Esophagus (tissue), 2 donors: ENCODE data around the gene SLC22A7. TPM values are rescaled to one million over a fixed set of nuclear protein-coding genes. Genes with fewer than 3 reads are reported as not detected.

Experiments
- H3K27ac ChIP-seq, 2 donors: one replicate each; pipeline ENCODE4 v1.5.1; 2013; ENCODE audit warnings: low read depth in 2 of 2, mild to moderate bottlenecking in 2 of 2, inconsistent platforms in 1 of 2, low read length in 1 of 2, moderate library complexity in 1 of 2
- H3K27me3 ChIP-seq, 2 donors: one replicate each; pipeline ENCODE4 v1.6.1; 2013; ENCODE audit warnings: low read length in 2 of 2, control low read depth in 1 of 2, mild to moderate bottlenecking in 1 of 2; ENCODE audit not compliant: insufficient read depth in 2 of 2, control insufficient read depth in 1 of 2
- H3K36me3 ChIP-seq, 2 donors: one replicate each; pipeline ENCODE4 v1.6.1; 2013; ENCODE audit warnings: low read length in 1 of 2; ENCODE audit not compliant: control insufficient read depth in 2 of 2, insufficient read depth in 2 of 2
- H3K4me1 ChIP-seq, 2 donors: one replicate each; pipeline ENCODE4 v1.6.1; 2013; ENCODE audit warnings: low read length in 1 of 2; ENCODE audit not compliant: control insufficient read depth in 2 of 2, insufficient read depth in 2 of 2
- H3K4me3 ChIP-seq, 2 donors: one replicate each; pipeline ENCODE4 v1.5.1; 2013; ENCODE audit warnings: low read length in 2 of 2, mild to moderate bottlenecking in 2 of 2, low read depth in 1 of 2, moderate library complexity in 1 of 2
- H3K9me3 ChIP-seq, 2 donors: one replicate each; pipeline ENCODE4 v1.6.1; 2013; ENCODE audit warnings: mild to moderate bottlenecking in 2 of 2, low read depth in 1 of 2, low read length in 1 of 2, moderate library complexity in 1 of 2; ENCODE audit not compliant: control insufficient read depth in 2 of 2, insufficient read depth in 1 of 2
- WGBS, 2 donors: extraction: QIAGEN DNeasy Blood & Tissue Kit; methylation state at CpG; one replicate each; pipeline ENCODE4 v1.1.7; 2013; 5-methylcytosine and 5-hydroxymethylcytosine counted together
- polyA plus RNA-seq, 2 donors: library from polyadenylated mRNA; stranded (reverse); fragments of 200-250 nt; gene quantifications; one replicate each; pipeline ENCODE4 v1.2.3, GENCODE V29; 2013
- donor health status: healthy with polysubstance abuse.
- donor health status: Bipolar disorder and iron deficiency.

SLC22A7 gene
- polyA plus RNA-seq, 2 donors: not detected

GRCh38 chr6:43287717-43288679 lies 10.1 kb upstream of the SLC22A7 start:
- H3K4me1 ChIP-seq: peaks cover 0 to 3% of the 10 kb centered on the region in 2 donors
- WGBS, 2 donors: 67 to 73% methylated on average over 6 to 7 of the region's 7 CpGs
- no peaks in the 10 kb centered on the region for H3K27me3 ChIP-seq
- H3K9me3 ChIP-seq: no peaks in the 10 kb centered on the region
- H3K4me3 ChIP-seq: no peak overlapping the region
- no peak overlapping the region for H3K27ac ChIP-seq
- H3K36me3 ChIP-seq: no peaks in the 10 kb centered on the region

- H3K9me3 ChIP-seq: peaks cover 0 to 3% of the 10 kb centered on the region in 2 donors
- H3K36me3 ChIP-seq: no peaks in the 10 kb centered on the region
- H3K27me3 ChIP-seq: no peaks in the 10 kb centered on the region
- 79 to 91% methylated on average over 3 of the region's 3 CpGs for WGBS, 2 donors
- H3K4me3 ChIP-seq: no peak overlapping the region
- H3K27ac ChIP-seq: no peak overlapping the region
- no peaks in the 10 kb centered on the region for H3K4me1 ChIP-seq
Measured at GRCh38 chr6:43290339-43290904, 7.6 kb upstream of the SLC22A7 start.

- 72 to 77% methylated on average over 6 of the region's 6 CpGs for WGBS, 2 donors
- H3K4me3 ChIP-seq: no peak overlapping the region
- H3K36me3 ChIP-seq: no peaks in the 10 kb centered on the region
- peaks cover 0 to 3% of the 10 kb centered on the region in 2 donors for H3K9me3 ChIP-seq
- no peaks in the 10 kb centered on the region for H3K27me3 ChIP-seq
- H3K4me1 ChIP-seq: no peaks in the 10 kb centered on the region
- H3K27ac ChIP-seq: no peak overlapping the region
Measured at GRCh38 chr6:43290905-43291355, 7.1 kb upstream of the SLC22A7 start.

GRCh38 chr6:43291708-43292107 lies 6.4 kb upstream of the SLC22A7 start:
- no peaks in the 10 kb centered on the region for H3K36me3 ChIP-seq
- peaks cover 0 to 3% of the 10 kb centered on the region in 2 donors for H3K9me3 ChIP-seq
- WGBS, 2 donors: 91 to 94% methylated on average over 2 of the region's 2 CpGs

GRCh38 chr6:43292341-43292740 lies 5.7 kb upstream of the SLC22A7 start:
- WGBS, 2 donors: 91 to 92% methylated on average over 6 of the region's 6 CpGs
- Histone ChIP-seq H3K9me3 (peaks cover 0 to 3% of the 10 kb centered on the region in 2 donors), H3K36me3 (no peaks in the 10 kb centered on the region), H3K27ac (no peak overlapping the region), H3K4me3 (no peak overlapping the region), H3K27me3 (no peaks in the 10 kb centered on the region), H3K4me1 (no peaks in the 10 kb centered on the region)

More at GRCh38 chr6:43291708-43292107, 6.4 kb upstream of the SLC22A7 start:
- Histone ChIP-seq H3K4me3 (no peak overlapping the region), H3K27ac (no peak overlapping the region), H3K27me3 (no peaks in the 10 kb centered on the region), H3K4me1 (no peaks in the 10 kb centered on the region)

GRCh38 chr6:43292763-43293318 lies 5.2 kb upstream of the SLC22A7 start:
- H3K4me3 ChIP-seq: no peak overlapping the region
- no peaks in the 10 kb centered on the region for H3K4me1 ChIP-seq
- 81 to 84% methylated on average over 5 of the region's 5 CpGs for WGBS, 2 donors
- no peaks in the 10 kb centered on the region for H3K36me3 ChIP-seq
- peaks cover 0 to 3% of the 10 kb centered on the region in 2 donors for H3K9me3 ChIP-seq
- no peaks in the 10 kb centered on the region for H3K27me3 ChIP-seq
- no peak overlapping the region for H3K27ac ChIP-seq

GRCh38 chr6:43293698-43294097 lies 4.4 kb upstream of the SLC22A7 start:
- Histone ChIP-seq H3K9me3 (peaks cover 0 to 3% of the 10 kb centered on the region in 2 donors), H3K27me3 (no peaks in the 10 kb centered on the region), H3K4me3 (no peak overlapping the region), H3K27ac (no peak overlapping the region), H3K36me3 (no peaks in the 10 kb centered on the region), H3K4me1 (no peaks in the 10 kb centered on the region)
- WGBS, 2 donors: 90 to 93% methylated on average over 3 of the region's 3 CpGs

- H3K4me3 ChIP-seq: no peak overlapping the region
- no peaks in the 10 kb centered on the region for H3K4me1 ChIP-seq
- peaks cover 0 to 3% of the 10 kb centered on the region in 2 donors for H3K9me3 ChIP-seq
- H3K36me3 ChIP-seq: no peaks in the 10 kb centered on the region
- no peak overlapping the region for H3K27ac ChIP-seq
- H3K27me3 ChIP-seq: no peaks in the 10 kb centered on the region
- 73 to 87% methylated on average over 3 of the region's 3 CpGs for WGBS, 2 donors
Measured at GRCh38 chr6:43294536-43294935, 3.5 kb upstream of the SLC22A7 start.

GRCh38 chr6:43295456-43295855 lies 2.6 kb upstream of the SLC22A7 start:
- no peaks in the 10 kb centered on the region for H3K4me1 ChIP-seq
- WGBS, 2 donors: 90 to 93% methylated on average over 3 of the region's 3 CpGs

More at GRCh38 chr6:43295456-43295855, 2.6 kb upstream of the SLC22A7 start:
- H3K36me3 ChIP-seq: no peaks in the 10 kb centered on the region
- peaks cover 0 to 3% of the 10 kb centered on the region in 2 donors for H3K9me3 ChIP-seq
- H3K27ac ChIP-seq: no peak overlapping the region
- no peak overlapping the region for H3K4me3 ChIP-seq
- H3K27me3 ChIP-seq: no peaks in the 10 kb centered on the region
